ENCODE results near the gene RAB9B.

Gene RAB9B

GRCh38 chrX:103831803-103832544 lies at the start of gene RAB9B:
Gene RAB9B (minus strand): TSS chrX:103832257. CDS start chrX:103825784, 6,473 bp downstream.
- no peak for TF ChIP-seq CTCF (IDR thresholded peaks at IDR 0.05; ENCODE audit: control extremely low read depth, extremely low read depth, low read depth, missing control alignments)
- POLR2A ChIA-PET = no interaction called here
- DNase-seq (ENCODE audit: extremely low spot score) = peak; percentile 70
- CTCF ChIA-PET = interaction anchor here (0.9 to 2.4 kb wide), 4 partner anchors 13 to 281 kb away, joined by 3 to 25 read pairs (median 4); partner anchors contain the start of gene ZCCHC18

GRCh38 chrX:103879339-103879738 lies 47.3 kb upstream of the RAB9B start:
- ChIA-PET POLR2A (no interaction called here), CTCF (no interaction called here)
- DNase-seq (ENCODE audit: extremely low spot score) = no peak
- no peak for TF ChIP-seq CTCF (IDR thresholded peaks at IDR 0.05; ENCODE audit: control extremely low read depth, extremely low read depth, low read depth, missing control alignments)

- CTCF ChIA-PET = no interaction called here
- POLR2A ChIA-PET = no interaction called here
- no peak for DNase-seq (ENCODE audit: extremely low spot score)
- TF ChIP-seq CTCF (IDR thresholded peaks at IDR 0.05; ENCODE audit: control extremely low read depth, extremely low read depth, low read depth, missing control alignments) = no peak
Measured at GRCh38 chrX:103878466-103879122, 46.5 kb upstream of the RAB9B start.

GRCh38 chrX:103877571-103877970 lies 45.5 kb upstream of the RAB9B start:
- ChIA-PET POLR2A (no interaction called here), CTCF (no interaction called here)
- DNase-seq (ENCODE audit: extremely low spot score) = no peak
- TF ChIP-seq CTCF (IDR thresholded peaks at IDR 0.05; ENCODE audit: control extremely low read depth, extremely low read depth, low read depth, missing control alignments) = no peak

GRCh38 chrX:103864886-103865534 lies 33.0 kb upstream of the RAB9B start:
- no peak for DNase-seq (ENCODE audit: extremely low spot score)
- CTCF ChIA-PET = no interaction called here
- no peak for TF ChIP-seq CTCF (IDR thresholded peaks at IDR 0.05; ENCODE audit: control extremely low read depth, extremely low read depth, low read depth, missing control alignments)
- POLR2A ChIA-PET = no interaction called here

- CTCF ChIA-PET = no interaction called here
Measured at GRCh38 chrX:103864149-103864548, 32.1 kb upstream of the RAB9B start.

More at GRCh38 chrX:103864149-103864548, 32.1 kb upstream of the RAB9B start:
- no peak for DNase-seq (ENCODE audit: extremely low spot score)
- TF ChIP-seq CTCF (IDR thresholded peaks at IDR 0.05; ENCODE audit: control extremely low read depth, extremely low read depth, low read depth, missing control alignments) = no peak
- POLR2A ChIA-PET = no interaction called here

Data from GM10248 (cell line).